Erythroblast (primary cell): ENCODE measurements around the gene PDLIM5.

ENCODE experiments used
- DNase-seq, 2 experiments: peaks; one replicate each; lab custom pipeline; 2025; lab: John Stamatoyannopoulos, UW
- GATA1 ChIP-seq: IDR thresholded peaks from 2 replicates; pipeline ENCODE4 v1.6.1; 2011; ENCODE audit warnings: low read depth, mild to moderate bottlenecking, control low read depth, low read length, moderate library complexity
- POLR2A ChIP-seq: IDR thresholded peaks from 2 replicates; pipeline ENCODE4 v1.6.1; 2011; ENCODE audit warnings: mild to moderate bottlenecking, low read length

PDLIM5 gene

GRCh38 chr4:94701631-94702300 is 250.0 kb downstream of the PDLIM5 start:
- no peak for TF ChIP-seq GATA1
- TF ChIP-seq POLR2A: no peak
- no peak for DNase-seq

- TF ChIP-seq POLR2A (no peak), GATA1 (no peak)
- DNase-seq: no peak
Measured at GRCh38 chr4:94711635-94712034, 259.9 kb downstream of the PDLIM5 start.

- no peak for DNase-seq
- no peak for TF ChIP-seq POLR2A
- no peak for TF ChIP-seq GATA1
Measured at GRCh38 chr4:94714365-94715160, 262.8 kb downstream of the PDLIM5 start.

- TF ChIP-seq GATA1 (no peak), POLR2A (no peak)
Measured at GRCh38 chr4:94715726-94716125, 264.0 kb downstream of the PDLIM5 start.

More at GRCh38 chr4:94715726-94716125, 264.0 kb downstream of the PDLIM5 start:
- no peak for DNase-seq
